ENCODE data around the gene ADD2. TPM values are rescaled to one million over a fixed set of nuclear protein-coding genes. Genes with fewer than 3 reads are reported as not detected.

ADD2 gene
- total RNA-seq, 6 experiments from 2014 or later, result not detected

GRCh38 chr2:70639841-70640436, 128.1 kb downstream of the ADD2 start:
- no peak for DNase-seq
- no peak for TF ChIP-seq CTCF (IDR thresholded peaks at IDR 0.05)
- Mint-ChIP-seq H3K4me1 (ENCODE audit: low read depth) (peaks cover 8% of the 10 kb centered on the region; the same call in 1 of the 2 replicates), H3K27me3 (ENCODE audit: insufficient read depth) (peaks cover 23% of the 10 kb centered on the region), H3K36me3 (ENCODE audit: low read depth) (no peaks in the 10 kb centered on the region), H3K4me3 (no peak overlapping the region), H3K9me3 (no peaks in the 10 kb centered on the region), H3K27ac (no peak overlapping the region)

GRCh38 chr2:70638561-70638960, 129.4 kb downstream of the ADD2 start:
- no peaks in the 10 kb centered on the region for H3K36me3 Mint-ChIP-seq (ENCODE audit: low read depth)
- H3K27me3 Mint-ChIP-seq (ENCODE audit: insufficient read depth), result peaks cover 20% of the 10 kb centered on the region
- TF ChIP-seq CTCF (IDR thresholded peaks at IDR 0.05), result no peak
- no peaks in the 10 kb centered on the region; the same call in 1 of the 2 replicates for H3K9me3 Mint-ChIP-seq
- H3K4me3 Mint-ChIP-seq, result no peak overlapping the region
- H3K4me1 Mint-ChIP-seq (ENCODE audit: low read depth), result peaks cover 8% of the 10 kb centered on the region; the same call in 1 of the 2 replicates
- H3K27ac Mint-ChIP-seq, result no peak overlapping the region
- DNase-seq, result no peak

GRCh38 chr2:70633508-70633907, 134.5 kb downstream of the ADD2 start:
- peaks cover 34% of the 10 kb centered on the region for H3K27me3 Mint-ChIP-seq (ENCODE audit: insufficient read depth)
- H3K36me3 Mint-ChIP-seq (ENCODE audit: low read depth), result no peaks in the 10 kb centered on the region
- H3K4me1 Mint-ChIP-seq (ENCODE audit: low read depth), result no peaks in the 10 kb centered on the region
- H3K27ac Mint-ChIP-seq, result no peak overlapping the region
- peaks cover 7% of the 10 kb centered on the region; the same call in 1 of the 2 replicates for H3K9me3 Mint-ChIP-seq
- no peak overlapping the region for H3K4me3 Mint-ChIP-seq
- DNase-seq, result no peak
- no peak for TF ChIP-seq CTCF (IDR thresholded peaks at IDR 0.05)

- Mint-ChIP-seq H3K36me3 (ENCODE audit: low read depth) (no peaks in the 10 kb centered on the region), H3K4me3 (no peak overlapping the region), H3K27ac (no peak overlapping the region), H3K4me1 (ENCODE audit: low read depth) (no peaks in the 10 kb centered on the region), H3K9me3 (peaks cover 7% of the 10 kb centered on the region; the same call in 1 of the 2 replicates), H3K27me3 (ENCODE audit: insufficient read depth) (peaks cover 35% of the 10 kb centered on the region)
- TF ChIP-seq CTCF (IDR thresholded peaks at IDR 0.05), result no peak
- DNase-seq, result no peak
Measured at GRCh38 chr2:70632966-70633365, 135.0 kb downstream of the ADD2 start.

- H3K27me3 Mint-ChIP-seq (ENCODE audit: insufficient read depth), result peaks cover 35% of the 10 kb centered on the region
- no peaks in the 10 kb centered on the region for H3K36me3 Mint-ChIP-seq (ENCODE audit: low read depth)
- no peak overlapping the region for H3K4me3 Mint-ChIP-seq
- no peak for TF ChIP-seq CTCF (IDR thresholded peaks at IDR 0.05)
- H3K9me3 Mint-ChIP-seq, result peaks cover 7% of the 10 kb centered on the region; the same call in 1 of the 2 replicates
- DNase-seq, result no peak
- no peaks in the 10 kb centered on the region for H3K4me1 Mint-ChIP-seq (ENCODE audit: low read depth)
- no peak overlapping the region for H3K27ac Mint-ChIP-seq
Measured at GRCh38 chr2:70632388-70632787, 135.6 kb downstream of the ADD2 start.
